Thyroid gland (tissue), 4 donors: ENCODE measurements around the gene ADD1. TPM values are rescaled to one million over a fixed set of nuclear protein-coding genes. Genes with fewer than 3 reads are reported as not detected.
"Not testable (repeated sequence)": the region's sequence is repeated elsewhere in the genome, so short reads cannot be mapped to it uniquely, and the experiment has no call there.

Experiments used
- DNase-seq, 2 donors: peaks; one replicate each; pipeline ENCODE4 v3.0.0-alpha.2; 2019
- H3K27ac ChIP-seq, 3 donors: fragments of 200-600 bp; sonication (generic); 1 replicate in 2 of 3; 2 replicates in 1 of 3; pipeline ENCODE4 v1.5.1; 2016 to 2019; ENCODE audit warnings: mild to moderate bottlenecking in 1 of 3, moderate library complexity in 1 of 3
- H3K27me3 ChIP-seq: fragments of 200-600 bp; sonication (generic); one replicate; pipeline ENCODE4 v1.5.1; 2019
- H3K36me3 ChIP-seq, 2 donors: fragments of 200-600 bp; sonication (generic); one replicate each; pipeline ENCODE4 v1.5.1; 2016 to 2019
- H3K4me1 ChIP-seq, 2 donors: fragments of 200-600 bp; sonication (generic); one replicate each; pipeline ENCODE4 v1.5.1; 2017 to 2019
- H3K4me3 ChIP-seq, 3 donors: fragments of 200-600 bp; sonication (generic); replicated peaks in 1 of 3; 1 replicate in 2 of 3; 2 replicates in 1 of 3; pipeline ENCODE4 v1.5.1; 2016; ENCODE audit warnings: mild to moderate bottlenecking in 1 of 3
- H3K9me3 ChIP-seq: fragments of 200-600 bp; sonication (generic); one replicate; pipeline ENCODE4 v1.5.1; 2017
- POLR2A ChIP-seq, 2 donors: fragments of 450-650 bp; IDR thresholded peaks; one replicate each; pipeline ENCODE4 v1.6.1; 2017; ENCODE audit warnings: antibody characterized with exemption in 2 of 2, mild to moderate bottlenecking in 2 of 2, moderate library complexity in 1 of 2
- WGBS, 2 donors: methylation state at CpG; one replicate each; pipeline ENCODE4 v1.1.5; 2017; 5-methylcytosine and 5-hydroxymethylcytosine counted together
- intact Hi-C: fragments of 100-400 bp; cut with DNase I; formaldehyde crosslinking; loops from one replicate; pipeline ENCODE4 v1.15.1; 2023
- total RNA-seq, 4 donors: library from RNA; depleted of rRNA; stranded (reverse); fragments of >200 nt; gene quantifications; one replicate each; pipeline ENCODE4 v1.2.3, GENCODE V29; 2016
- TF ChIP-seq, protein P1 (sequence below), 6 experiments: fragments of 200-600 bp in 3 of 6; fragments of 450-650 bp in 3 of 6; sonication (generic) in 3 of 6; IDR thresholded peaks; one replicate each; pipeline ENCODE4 v1.5.1; 2016 to 2019; ENCODE audit warnings: antibody characterized with exemption in 6 of 6, mild to moderate bottlenecking in 2 of 6, inconsistent platforms in 1 of 6, moderate library complexity in 1 of 6

ADD1 gene
- total RNA-seq, 4 donors from 2014 or later = 190 to 222 (median 194) TPM

GRCh38 chr4:2915789-2916188 lies 72.1 kb downstream of the ADD1 start:
- 88 to 96% methylated on average over 9 of the region's 9 CpGs for WGBS, 2 donors

GRCh38 chr4:2916696-2917095 lies 73.1 kb downstream of the ADD1 start:
- H3K9me3 ChIP-seq, intact Hi-C loops, H3K4me1 ChIP-seq, DNase-seq, H3K4me3 ChIP-seq, H3K27ac ChIP-seq, H3K27me3 ChIP-seq: not testable (repeated sequence)
- WGBS, 2 donors = 98 to 99% methylated on average over 2 of the region's 2 CpGs
- peaks cover 17 to 26% of the 10 kb centered on the region in 2 donors for H3K36me3 ChIP-seq

More at GRCh38 chr4:2915789-2916188, 72.1 kb downstream of the ADD1 start:
- no peaks in the 10 kb centered on the region for H3K27me3 ChIP-seq
- H3K9me3 ChIP-seq = no peaks in the 10 kb centered on the region
- TF ChIP-seq, protein P1, sequence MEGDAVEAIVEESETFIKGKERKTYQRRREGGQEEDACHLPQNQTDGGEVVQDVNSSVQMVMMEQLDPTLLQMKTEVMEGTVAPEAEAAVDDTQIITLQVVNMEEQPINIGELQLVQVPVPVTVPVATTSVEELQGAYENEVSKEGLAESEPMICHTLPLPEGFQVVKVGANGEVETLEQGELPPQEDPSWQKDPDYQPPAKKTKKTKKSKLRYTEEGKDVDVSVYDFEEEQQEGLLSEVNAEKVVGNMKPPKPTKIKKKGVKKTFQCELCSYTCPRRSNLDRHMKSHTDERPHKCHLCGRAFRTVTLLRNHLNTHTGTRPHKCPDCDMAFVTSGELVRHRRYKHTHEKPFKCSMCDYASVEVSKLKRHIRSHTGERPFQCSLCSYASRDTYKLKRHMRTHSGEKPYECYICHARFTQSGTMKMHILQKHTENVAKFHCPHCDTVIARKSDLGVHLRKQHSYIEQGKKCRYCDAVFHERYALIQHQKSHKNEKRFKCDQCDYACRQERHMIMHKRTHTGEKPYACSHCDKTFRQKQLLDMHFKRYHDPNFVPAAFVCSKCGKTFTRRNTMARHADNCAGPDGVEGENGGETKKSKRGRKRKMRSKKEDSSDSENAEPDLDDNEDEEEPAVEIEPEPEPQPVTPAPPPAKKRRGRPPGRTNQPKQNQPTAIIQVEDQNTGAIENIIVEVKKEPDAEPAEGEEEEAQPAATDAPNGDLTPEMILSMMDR (IDR thresholded peaks at IDR 0.05) = no peak
- TF ChIP-seq POLR2A (IDR thresholded peaks at IDR 0.05) = no peak
- H3K27ac ChIP-seq = no peak overlapping the region
- peaks cover 4% of the 10 kb centered on the region in 2 donors for H3K4me1 ChIP-seq
- peaks cover 23 to 29% of the 10 kb centered on the region in 2 donors for H3K36me3 ChIP-seq
- no peak for DNase-seq
- H3K4me3 ChIP-seq = no peak overlapping the region
- intact Hi-C loops = no loop called here

GRCh38 chr4:2918300-2918699 lies 74.7 kb downstream of the ADD1 start:
- H3K4me3 ChIP-seq, H3K4me1 ChIP-seq, H3K27ac ChIP-seq, DNase-seq, intact Hi-C loops, H3K9me3 ChIP-seq, H3K27me3 ChIP-seq: not testable (repeated sequence)
- 81 to 91% methylated on average over 2 of the region's 2 CpGs for WGBS, 2 donors
- H3K36me3 ChIP-seq = peaks cover 10 to 26% of the 10 kb centered on the region in 2 donors

- whole genome bisulfite sequencing, 2 donors = 95 to 96% methylated on average over 8 of the region's 8 CpGs
- H3K4me1 ChIP-seq, H3K27ac ChIP-seq, DNase-seq, intact Hi-C loops, H3K9me3 ChIP-seq, H3K4me3 ChIP-seq, H3K27me3 ChIP-seq: not testable (repeated sequence)
- H3K36me3 ChIP-seq = peaks cover 10 to 26% of the 10 kb centered on the region in 2 donors
These were observed 75.1 kb downstream of the ADD1 start for GRCh38 chr4:2918714-2919113.

- 61% methylated on average over 5 to 6 of the region's 7 CpGs for WGBS, 2 donors
- DNase-seq, H3K4me3 ChIP-seq, H3K27ac ChIP-seq, H3K9me3 ChIP-seq, intact Hi-C loops, H3K27me3 ChIP-seq: not testable (repeated sequence)
- peaks cover 12 to 16% of the 10 kb centered on the region in 2 donors for H3K4me1 ChIP-seq
- peaks cover 20 to 25% of the 10 kb centered on the region in 2 donors for H3K36me3 ChIP-seq
These were observed 78.9 kb downstream of the ADD1 start for GRCh38 chr4:2922453-2923101.

DNA sequence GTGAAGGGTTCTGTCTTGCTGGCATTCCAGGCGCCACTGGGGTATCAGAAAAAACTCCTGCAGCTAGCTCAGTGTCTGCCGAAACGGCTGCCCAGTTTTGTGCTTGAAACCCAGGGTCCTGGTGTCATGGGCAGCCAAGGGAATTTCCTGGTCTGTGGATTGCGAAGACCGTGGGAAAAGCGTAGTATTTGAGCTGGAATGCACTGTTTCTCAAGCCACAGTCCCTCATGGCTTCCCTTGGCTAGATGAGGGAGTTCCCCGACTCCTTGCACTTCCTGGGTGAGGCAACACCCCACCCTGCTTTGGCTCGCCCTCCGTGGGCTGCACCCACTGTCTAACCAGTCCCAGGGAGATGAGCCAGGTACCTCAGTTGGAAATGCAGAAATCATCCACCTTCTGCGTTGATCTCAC lies 79.5 kb downstream of the ADD1 start:
- H3K27ac ChIP-seq = no peak overlapping the region
- H3K4me1 ChIP-seq = peaks cover 12 to 16% of the 10 kb centered on the region in 2 donors
- no peaks in the 10 kb centered on the region for H3K9me3 ChIP-seq
- H3K36me3 ChIP-seq = peaks cover 20 to 29% of the 10 kb centered on the region in 2 donors
- DNase-seq = no peak
- H3K27me3 ChIP-seq = no peaks in the 10 kb centered on the region
- intact Hi-C loops = no loop called here
- H3K4me3 ChIP-seq = no peak overlapping the region
- no peak for TF ChIP-seq POLR2A (IDR thresholded peaks at IDR 0.05)
- TF ChIP-seq, protein P1 (IDR thresholded peaks at IDR 0.05) = no peak
- WGBS, 2 donors = 90 to 91% methylated on average over 2 to 9 of the region's 10 CpGs

DNA sequence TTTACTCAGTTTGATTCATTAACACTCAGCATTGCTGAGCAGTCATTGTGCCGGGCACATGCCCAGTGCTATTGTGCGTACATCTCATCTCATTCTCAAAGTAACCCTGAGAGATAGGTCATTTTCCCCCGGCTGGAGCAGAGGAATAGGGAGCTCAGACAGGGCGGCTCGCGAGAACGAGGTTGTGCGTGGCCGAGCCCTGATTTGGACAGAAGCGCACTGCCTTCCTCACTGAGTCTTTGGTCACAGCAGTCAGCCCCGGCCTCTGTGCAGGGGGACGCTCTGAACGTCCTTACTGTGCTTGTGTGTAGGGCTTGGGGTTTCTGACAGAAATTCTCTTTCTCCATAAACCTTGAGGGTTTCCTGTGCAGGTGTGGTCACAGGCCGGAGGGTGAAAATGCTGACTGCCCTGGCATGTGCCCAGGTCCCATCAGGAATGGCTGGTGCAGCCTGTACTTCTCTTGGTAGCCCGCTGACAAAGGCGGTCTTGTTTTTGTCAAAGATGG lies 80.1 kb downstream of the ADD1 start:
- TF ChIP-seq, protein P1 (IDR thresholded peaks at IDR 0.05) = no peak
- no peak for TF ChIP-seq POLR2A (IDR thresholded peaks at IDR 0.05)
- intact Hi-C loops = no loop called here
- H3K36me3 ChIP-seq = peaks cover 23 to 34% of the 10 kb centered on the region in 2 donors
- H3K4me1 ChIP-seq = peaks cover 16 to 18% of the 10 kb centered on the region in 2 donors
- no peaks in the 10 kb centered on the region for H3K27me3 ChIP-seq
- 83 to 89% methylated on average over 9 to 16 of the region's 16 CpGs for WGBS, 2 donors
- H3K4me3 ChIP-seq = no peak overlapping the region
- no peaks in the 10 kb centered on the region for H3K9me3 ChIP-seq
- no peak for DNase-seq
- H3K27ac ChIP-seq = peak overlapping the region in 2 of 3 donors; percentile 24 to 44
